ENCODE data around the gene WIZ.

- TF ChIP-seq EGR1 (IDR thresholded peaks at IDR 0.05) (no peak), EP300 (IDR thresholded peaks at IDR 0.05; ENCODE audit: borderline replicate concordance) (no peak), MAX (IDR thresholded peaks at IDR 0.05) (no peak), RAD21 (IDR thresholded peaks at IDR 0.05; ENCODE audit: low read depth) (no peak), TAF1 (IDR thresholded peaks at IDR 0.05; ENCODE audit: low read depth) (no peak), TCF12 (IDR thresholded peaks at IDR 0.05; ENCODE audit: low read depth) (no peak), YY1 (IDR thresholded peaks at IDR 0.05; ENCODE audit: low read depth) (no peak), CREB1 (IDR thresholded peaks at IDR 0.05; ENCODE audit: low read depth) (no peak), NFIC (IDR thresholded peaks at IDR 0.05) (no peak), TEAD4 (IDR thresholded peaks at IDR 0.05) (no peak), FOXM1 (IDR thresholded peaks at IDR 0.05; ENCODE audit: borderline replicate concordance, low read depth) (no peak), USF1 (IDR thresholded peaks at IDR 0.05) (no peak), REST (IDR thresholded peaks at IDR 0.05; ENCODE audit: low read depth) (no peak)
These were observed 1.5 kb downstream of the WIZ start for GRCh38 chr19:15448044-15448777.
